Kasumi-1 (cell line): Measurements from ENCODE around the gene ADGRA1.

Experiments used
- DNase-seq, 2 experiments: peaks; one replicate each; lab custom pipeline; 2025; lab: John Stamatoyannopoulos, UW

The ADGRA1 gene

GRCh38 chr10:133076274-133077038 is 11.3 kb upstream of the ADGRA1 start:
- DNase-seq = no peak

- DNase-seq = no peak
Observed at GRCh38 chr10:133079836-133080682, 7.7 kb upstream of the ADGRA1 start.

- no peak for DNase-seq
Observed at GRCh38 chr10:133080683-133081040, 7.1 kb upstream of the ADGRA1 start.

- DNase-seq = no peak
Observed at GRCh38 chr10:133081636-133082035, 6.1 kb upstream of the ADGRA1 start.

GRCh38 chr10:133082685-133083421 is 4.9 kb upstream of the ADGRA1 start:
- no peak for DNase-seq

- DNase-seq = no peak
Observed at GRCh38 chr10:133083422-133084100, 4.2 kb upstream of the ADGRA1 start.

GRCh38 chr10:133084491-133084890 is 3.2 kb upstream of the ADGRA1 start:
- DNase-seq = no peak

- no peak for DNase-seq
Observed at GRCh38 chr10:133085251-133086125, 2.2 kb upstream of the ADGRA1 start.

GRCh38 chr10:133086247-133086646 is 1.5 kb upstream of the ADGRA1 start:
- no peak for DNase-seq

- no peak for DNase-seq
Observed at GRCh38 chr10:133087045-133087678, 562 bp upstream of the ADGRA1 start.

- no peak for DNase-seq
Observed at GRCh38 chr10:133088179-133088955, 643 bp downstream of the ADGRA1 start.

GRCh38 chr10:133088956-133089800 is 1.5 kb downstream of the ADGRA1 start:
- no peak for DNase-seq

GRCh38 chr10:133090101-133090500 is 2.4 kb downstream of the ADGRA1 start:
- no peak for DNase-seq

- DNase-seq = no peak
Observed at GRCh38 chr10:133090654-133091053, 2.9 kb downstream of the ADGRA1 start.

- DNase-seq = no peak
Observed at GRCh38 chr10:133091316-133091715, 3.6 kb downstream of the ADGRA1 start.

- no peak for DNase-seq
Observed at GRCh38 chr10:133093291-133093690, 5.6 kb downstream of the ADGRA1 start.

- no peak for DNase-seq
Observed at GRCh38 chr10:133094286-133094685, 6.6 kb downstream of the ADGRA1 start.

- no peak for DNase-seq
Observed at GRCh38 chr10:133094866-133095265, 7.1 kb downstream of the ADGRA1 start.

- no peak for DNase-seq
Observed at GRCh38 chr10:133095586-133095985, 7.9 kb downstream of the ADGRA1 start.
